Mucosa of gallbladder (tissue), 1 donor: ENCODE data around the gene PCK2. TPM values are rescaled to one million over a fixed set of nuclear protein-coding genes. Genes with fewer than 3 reads are reported as not detected.
"Not testable (repeated sequence)": the region's sequence is repeated elsewhere in the genome, so short reads cannot be mapped to it uniquely, and the experiment has no call there.

Experiments
- DNase-seq: peaks from one replicate; pipeline ENCODE4 v3.0.0-alpha.2; 2020; ENCODE audit warnings: low spot score
- total RNA-seq: library from RNA; stranded (reverse); gene quantifications from one replicate; pipeline ENCODE4 v1.2.1, GENCODE V29; 2021
- donor health status: DM: no; HTN: no; CAD: no.

PCK2 gene
- total RNA-seq: 28.9 TPM

GRCh38 chr14:24093901-24094840 is at the start of gene PCK2:
PCK2 (plus strand) TSS chr14:24094311; CDS start chr14:24094406, 95 bp downstream.
- DNase-seq: peak; percentile 86

- DNase-seq: not testable (repeated sequence)
Measured at GRCh38 chr14:24049002-24049401, 45.1 kb upstream of the PCK2 start.

- not testable (repeated sequence) for DNase-seq
Measured at GRCh38 chr14:24050753-24051152, 43.4 kb upstream of the PCK2 start.

- no peak for DNase-seq
Measured at GRCh38 chr14:24051176-24051788, 42.8 kb upstream of the PCK2 start.

DNA sequence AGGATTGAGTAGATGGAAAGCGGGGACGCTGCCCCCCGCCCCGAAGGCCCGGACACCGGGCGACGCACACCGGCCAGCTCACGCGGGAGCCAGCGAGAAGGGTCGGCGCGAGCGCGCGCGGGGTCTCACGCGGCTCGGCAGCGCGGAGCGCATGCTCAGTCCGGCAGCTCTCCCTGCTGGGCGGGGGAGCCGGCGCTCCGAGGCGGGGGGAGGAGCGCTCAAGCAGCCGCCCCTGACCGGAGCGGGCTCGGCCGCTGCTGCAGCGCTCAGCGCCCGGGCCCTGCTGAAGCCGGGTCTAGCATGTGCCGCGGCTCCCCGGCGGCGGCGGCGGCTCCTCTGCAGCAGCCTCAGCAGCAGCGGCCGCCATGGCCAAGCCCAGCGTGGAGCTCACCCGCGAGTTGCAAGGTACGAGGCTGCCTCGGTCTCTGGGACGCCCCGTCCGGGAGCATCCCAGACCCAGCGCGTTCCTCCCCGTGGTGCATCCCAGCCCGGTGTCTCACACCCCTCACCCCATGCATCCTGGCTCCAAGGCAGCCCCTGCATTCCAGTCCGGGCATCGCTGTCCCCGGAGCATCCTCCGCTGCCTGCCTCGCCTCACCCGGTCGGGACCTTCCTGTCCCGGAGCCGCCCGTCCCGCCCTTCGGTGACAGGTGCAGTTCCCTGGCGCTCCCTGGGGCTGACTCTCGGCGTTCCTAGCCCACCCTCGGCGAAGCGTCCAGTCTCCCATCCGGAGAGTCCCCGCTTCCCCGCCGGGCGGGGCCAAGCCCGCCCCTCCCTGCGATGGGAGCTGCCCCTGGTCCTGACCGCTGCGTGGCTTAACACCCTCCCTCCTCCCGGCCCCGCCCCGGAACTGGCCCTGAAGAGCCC is 42.1 kb upstream of the PCK2 start, which contains the start of gene CARMIL3:
CARMIL3 (plus strand) TSS at position 221 of the 867 bp plus-strand sequence; CDS start at position 366, 145 bp downstream.
- peak; percentile 55 for DNase-seq

GRCh38 chr14:24052656-24053547 is 41.2 kb upstream of the PCK2 start:
- no peak for DNase-seq

DNA sequence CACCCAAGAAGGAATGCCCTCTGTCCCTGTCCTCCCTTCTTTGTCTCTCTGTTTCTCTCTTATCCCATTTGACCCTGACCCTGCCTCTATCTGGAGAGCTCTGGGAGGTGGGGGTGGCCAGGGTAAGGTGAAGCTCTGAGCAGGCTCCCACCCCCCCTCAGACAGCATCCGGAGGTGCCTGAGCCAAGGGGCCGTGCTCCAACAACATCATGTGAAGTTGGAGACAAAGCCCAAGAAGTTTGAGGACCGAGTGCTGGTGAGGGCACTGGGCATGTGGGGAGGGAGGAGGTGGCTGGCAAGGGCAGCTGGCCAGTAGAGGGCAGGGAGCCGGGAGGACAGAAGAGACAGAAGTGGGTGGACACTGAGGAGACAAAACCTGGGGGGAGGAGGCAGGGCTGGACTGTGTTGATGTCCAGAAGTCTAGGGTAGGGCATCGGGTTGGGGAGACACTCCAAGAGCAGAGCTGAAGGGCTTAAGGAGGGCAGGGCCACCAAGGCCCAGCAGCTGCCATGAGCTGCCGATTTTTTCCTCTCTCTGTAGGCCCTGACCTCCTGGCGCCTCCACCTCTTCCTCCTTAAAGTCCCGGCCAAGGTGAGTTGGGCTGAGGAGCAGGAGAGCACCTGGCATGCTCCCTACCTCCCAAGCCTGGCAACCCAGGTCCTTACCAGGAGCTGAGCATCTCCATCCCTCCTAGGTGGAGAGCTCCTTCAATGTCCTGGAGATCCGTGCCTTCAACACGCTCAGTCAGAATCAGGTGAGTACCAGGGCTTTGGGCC is 40.4 kb upstream of the PCK2 start:
- DNase-seq: no peak

- DNase-seq: no peak
Measured at GRCh38 chr14:24054324-24054641, 39.8 kb upstream of the PCK2 start.

DNA sequence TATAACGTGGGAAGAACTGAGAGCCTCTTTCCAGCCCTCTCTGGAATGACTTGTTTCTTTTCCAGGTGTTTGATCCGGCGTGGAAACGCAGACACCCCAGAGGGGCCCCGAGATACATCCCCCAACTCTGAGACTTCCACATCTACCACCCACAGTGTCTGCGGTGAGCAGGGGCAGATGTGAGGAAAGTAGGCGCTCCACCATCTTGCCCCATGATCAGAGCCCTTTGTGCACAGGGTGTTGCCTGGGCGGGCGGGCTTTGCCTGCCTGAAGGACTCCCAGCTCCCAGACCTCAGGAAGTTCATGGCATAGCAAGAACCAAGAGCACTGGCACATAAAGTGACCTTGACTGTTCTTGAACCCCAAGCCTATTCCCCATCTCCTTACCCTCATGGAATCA is 39.5 kb upstream of the PCK2 start:
- no peak for DNase-seq

DNA sequence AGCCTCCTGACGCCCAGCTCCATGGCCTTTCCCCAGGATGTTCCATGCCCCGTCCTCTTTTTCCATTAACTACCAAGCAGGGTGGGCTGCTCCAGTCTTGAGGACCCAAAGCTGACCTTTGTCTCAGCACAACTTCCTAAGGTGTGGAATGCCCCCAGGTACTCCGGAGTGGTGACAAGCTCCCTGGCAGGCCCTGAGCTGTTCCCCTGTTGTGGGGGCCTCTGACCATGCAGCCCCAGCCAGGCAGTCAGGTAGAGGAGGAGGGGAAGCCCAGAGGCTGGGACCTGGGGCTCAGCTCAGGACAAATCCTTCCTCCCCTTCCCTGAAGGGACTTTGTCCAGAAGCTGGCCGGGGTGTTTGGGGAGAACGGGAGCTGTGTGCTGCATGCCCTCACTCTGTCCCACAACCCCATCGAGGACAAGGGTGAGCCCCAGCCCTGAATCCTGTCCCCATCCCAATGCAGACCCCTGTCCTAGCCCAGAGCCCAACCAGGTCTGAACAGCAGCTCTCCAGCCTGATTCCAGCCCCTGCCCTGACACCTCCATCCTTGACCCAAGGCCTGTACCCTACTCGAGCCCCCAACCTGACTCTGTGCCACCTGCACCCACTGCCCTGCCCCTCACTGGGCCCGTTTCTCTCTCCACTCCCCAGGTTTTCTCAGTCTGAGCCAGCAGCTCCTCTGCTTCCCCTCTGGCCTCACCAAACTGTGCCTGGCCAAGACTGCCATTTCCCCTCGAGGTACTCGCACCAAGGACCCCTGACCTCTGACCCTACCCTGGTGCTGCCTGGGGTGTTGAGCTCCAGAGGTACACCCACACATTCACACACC is 37.9 kb upstream of the PCK2 start:
- DNase-seq: no peak

DNA sequence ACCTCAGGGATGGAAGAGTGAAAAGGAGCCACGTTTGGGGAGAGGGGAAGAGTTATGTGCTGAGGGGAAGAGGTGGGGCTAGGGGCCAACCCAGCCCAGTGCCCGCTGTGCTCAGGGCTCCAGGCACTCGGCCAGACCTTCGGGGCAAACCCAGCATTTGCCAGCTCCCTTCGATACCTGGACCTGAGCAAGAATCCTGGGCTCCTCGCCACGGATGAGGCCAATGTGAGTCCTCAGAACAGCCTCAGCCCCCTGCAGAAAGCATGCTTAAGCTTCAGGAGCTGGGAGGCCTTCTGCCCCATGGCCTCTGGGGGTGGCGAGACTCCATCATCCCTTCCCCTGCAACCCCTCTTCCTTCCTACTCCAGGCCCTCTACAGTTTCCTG is 37.3 kb upstream of the PCK2 start:
- DNase-seq: no peak

DNA sequence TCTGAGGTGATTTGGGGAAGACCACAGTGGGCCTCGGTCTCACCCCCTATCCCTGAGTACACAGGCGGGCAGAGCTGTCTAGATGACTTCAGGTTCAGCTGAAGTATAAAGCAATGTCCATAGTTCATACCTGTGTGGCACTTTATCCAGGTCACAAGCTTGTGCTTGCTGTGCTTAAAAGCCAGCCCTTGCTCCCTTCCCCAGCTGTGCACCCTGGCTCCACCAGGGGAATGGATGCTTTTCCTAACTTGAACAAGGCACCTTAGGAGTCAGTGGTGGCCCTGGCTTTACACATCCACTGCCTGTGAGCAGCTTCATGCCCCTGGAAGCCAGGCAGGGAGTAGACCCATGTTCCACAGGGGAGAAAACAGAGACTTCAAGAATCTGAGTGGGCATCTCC is 36.8 kb upstream of the PCK2 start:
- DNase-seq: no peak

GRCh38 chr14:24057867-24058259 is 36.2 kb upstream of the PCK2 start:
- DNase-seq: no peak

GRCh38 chr14:24058260-24058950 is 35.7 kb upstream of the PCK2 start:
- peak; percentile 47 for DNase-seq

GRCh38 chr14:24058951-24059475 is 35.1 kb upstream of the PCK2 start:
- DNase-seq: no peak

DNA sequence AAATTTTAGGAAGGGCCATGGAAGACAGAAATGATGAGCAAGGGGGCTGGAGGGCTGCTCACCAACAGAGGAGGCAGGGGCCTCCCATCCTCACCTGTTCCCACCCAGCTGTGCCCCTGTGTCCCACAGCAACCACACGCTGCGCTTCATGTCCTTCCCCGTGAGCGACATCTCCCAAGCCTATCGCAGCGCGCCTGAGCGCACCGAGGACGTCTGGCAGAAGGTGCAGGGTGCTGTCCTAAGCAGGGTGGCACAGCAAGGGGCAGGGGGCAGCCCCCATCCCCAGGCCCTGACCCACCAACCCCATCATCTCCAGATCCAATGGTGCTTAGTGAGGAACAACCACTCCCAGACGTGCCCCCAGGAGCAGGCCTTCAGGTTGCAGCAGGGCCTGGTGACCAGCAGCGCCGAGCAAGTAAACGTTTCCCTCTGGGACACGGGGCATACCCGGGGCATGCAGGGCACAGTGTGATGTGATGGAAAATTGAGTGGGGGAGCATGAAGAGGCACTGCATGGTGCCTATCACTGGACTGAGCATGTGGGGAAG is 34.2 kb upstream of the PCK2 start:
- DNase-seq: no peak

- no peak for DNase-seq
Measured at GRCh38 chr14:24060443-24060842, 33.7 kb upstream of the PCK2 start.
